Heart left ventricle (tissue), 16 donors: ENCODE measurements around the gene KLK2. TPM values are rescaled to one million over a fixed set of nuclear protein-coding genes. Genes with fewer than 3 reads are reported as not detected.

Experiments
- ATAC-seq, 4 donors: fragments of 200-7000 bp; cut with Tn5 transposase; one replicate each; pipeline ENCODE4 v1.9.1; 2020 to 2022; ENCODE audit warnings: moderate library complexity in 4 of 4, mild to moderate bottlenecking in 3 of 4, moderate number of reproducible peaks in 1 of 4
- DNase-seq, 5 donors: peaks; one replicate each; pipeline ENCODE4 v3.0.0-alpha.2; 2020
- H3K27ac ChIP-seq, 12 donors: fragments of 200-600 bp; sonication (generic) in 4 of 12; one replicate each; pipeline versions ENCODE4 v1.5.0 to v1.8.0; 2016 to 2022; ENCODE audit warnings: mild to moderate bottlenecking in 2 of 12
- H3K27me3 ChIP-seq, 9 donors: fragments of 200-600 bp; sonication (generic) in 2 of 9; one replicate each; pipeline versions ENCODE4 v1.5.1 to v1.8.0; 2016 to 2022; ENCODE audit warnings: mild to moderate bottlenecking in 3 of 9
- H3K36me3 ChIP-seq, 9 donors: fragments of 200-600 bp; sonication (generic) in 2 of 9; one replicate each; pipeline versions ENCODE4 v1.5.0 to v1.8.0; 2018 to 2022; ENCODE audit warnings: mild to moderate bottlenecking in 2 of 9
- H3K4me1 ChIP-seq, 12 donors: fragments of 200-600 bp; sonication (generic) in 4 of 12; one replicate each; pipeline versions ENCODE4 v1.5.0 to v1.8.0; 2016 to 2022; ENCODE audit warnings: mild to moderate bottlenecking in 3 of 12
- H3K4me3 ChIP-seq, 12 donors: fragments of 200-600 bp; sonication (generic) in 4 of 12; one replicate each; pipeline versions ENCODE4 v1.5.0 to v1.8.0; 2017 to 2022; ENCODE audit warnings: mild to moderate bottlenecking in 9 of 12, moderate library complexity in 4 of 12
- H3K9me3 ChIP-seq, 12 donors: fragments of 200-600 bp; sonication (generic) in 4 of 12; one replicate each; pipeline versions ENCODE4 v1.5.0 to v1.8.0; 2016 to 2022; ENCODE audit warnings: mild to moderate bottlenecking in 1 of 12
- CTCF ChIP-seq, 12 donors: fragments of 200-600 bp; sonication (generic) in 4 of 12; IDR thresholded peaks; one replicate each; pipeline versions ENCODE4 v1.5.0 to v1.8.0; 2018 to 2022; ENCODE audit warnings: antibody characterized with exemption in 12 of 12, mild to moderate bottlenecking in 5 of 12
- POLR2A ChIP-seq, 2 donors: fragments of 450-650 bp; IDR thresholded peaks; one replicate each; pipeline ENCODE4 v1.6.1; 2017; ENCODE audit warnings: antibody characterized with exemption in 2 of 2, mild to moderate bottlenecking in 2 of 2, moderate library complexity in 2 of 2
- WGBS, 4 donors: extraction: QIAGEN DNeasy Blood & Tissue Kit in 2 of 4; methylation state at CpG; one replicate each; pipeline versions ENCODE4 v1.1.5 to v1.1.7; 2013 to 2018; 5-methylcytosine and 5-hydroxymethylcytosine counted together
- intact Hi-C, 10 donors: fragments of 100-400 bp; cut with DNase I; formaldehyde crosslinking; loops; one replicate each; pipeline versions ENCODE4 v1.11.1 to v1.14.2; 2022
- polyA plus RNA-seq, 2 donors: library from polyadenylated mRNA; stranded (reverse); fragments of 200-250 nt; gene quantifications; one replicate each; pipeline ENCODE4 v1.2.3, GENCODE V29; 2013
- total RNA-seq, 9 donors: library from RNA; depleted of rRNA in 2 of 9; stranded (reverse); fragments of >200 nt in 2 of 9; fragmentation: NEBNext Ultra II Directional in 3 of 9; extraction: Animal tissue kit (Norgen Biotek cat#: 25700) in 3 of 9; gene quantifications; one replicate each; pipeline versions ENCODE4 v1.1.0 to v1.2.4, GENCODE V29; 2016 to 2023
- donor health status: ischemic (EF 13 %, LVEDD 7.1; RV severe dilation, severe dysfunction).
- donor health status: healthy with polysubstance abuse.
- donor health status: DM: no; HTN: yes; CAD: no.
- donor health status: DM: no; HTN: no; CAD: no.
- donor health status: ischemic (EF 25% LVEDD 6.9; RV normal size, moderate dysfunction).
- donor health status: ischemic (EF 25% LVEDD 5.7; RV mildly dilated, moderate dysfunction).
- donor health status: healthy.
- donor health status: DM: yes; HTN: yes; CAD: no.
- donor health status: ischemic (EF 35%, LVEDD 5.7; RV mildly dilated, moderate dysfunction).
- donor health status: nonischemic (EF 11% LVEDD 7.7; RV severe dilation, severe dysfunction).
- donor health status: DM: yes; HTN: yes; CAD: no.
- donor health status: PGD.
- donor health status: ischemic (EF 29% LVEDD 5.4; RV normal size, mild dysfunction).
- donor health status: nonischemic (EF 23%, LVEDD 6.1; RV moderate dilation, normal function).

The KLK2 gene
- total and polyA plus RNA-seq, 11 donors = not detected

- peaks cover 0 to 12% (median 9%) of the 10 kb centered on the region in 12 donors for H3K4me1 ChIP-seq
- peaks cover 0 to 36% (median 12%) of the 10 kb centered on the region in 9 donors for H3K27me3 ChIP-seq
- no peak overlapping the region for H3K4me3 ChIP-seq
- H3K9me3 ChIP-seq = no peaks in the 10 kb centered on the region
- WGBS, 4 donors = 88 to 95% (median 92%) methylated on average over 6 of the region's 6 CpGs
- TF ChIP-seq CTCF (IDR thresholded peaks at IDR 0.05) (no peak), POLR2A (IDR thresholded peaks at IDR 0.05) (no peak)
- intact Hi-C loops = no loop called here
- no peak overlapping the region for H3K27ac ChIP-seq
- DNase-seq = no peak
- no peak for ATAC-seq
- H3K36me3 ChIP-seq = no peaks in the 10 kb centered on the region
Measured at GRCh38 chr19:50833802-50834167, 39.5 kb upstream of the KLK2 start.

GRCh38 chr19:50835103-50835784 is 38.0 kb upstream of the KLK2 start:
- DNase-seq = no peak
- H3K27ac ChIP-seq = no peak overlapping the region
- 33 to 34% (median 33%) methylated on average over 13 of the region's 13 CpGs for WGBS, 4 donors

GRCh38 chr19:50835785-50836542 is 37.3 kb upstream of the KLK2 start:
- TF ChIP-seq CTCF (IDR thresholded peaks at IDR 0.05) (no peak), POLR2A (IDR thresholded peaks at IDR 0.05) (peak in 1 of 2 donors; percentile 25)
- 3 to 5% (median 3%) methylated on average over 34 to 67 of the region's 67 CpGs for WGBS, 4 donors
- no peak overlapping the region for H3K27ac ChIP-seq

More at GRCh38 chr19:50835103-50835784, 38.0 kb upstream of the KLK2 start:
- TF ChIP-seq POLR2A (IDR thresholded peaks at IDR 0.05) (no peak), CTCF (IDR thresholded peaks at IDR 0.05) (no peak)
- H3K4me1 ChIP-seq = peaks cover 0 to 12% (median 9%) of the 10 kb centered on the region in 12 donors
- intact Hi-C loops = no loop called here
- H3K9me3 ChIP-seq = no peaks in the 10 kb centered on the region
- peak overlapping the region; percentile 28 to 65 (median 56) for H3K4me3 ChIP-seq
- H3K27me3 ChIP-seq = peaks cover 0 to 36% (median 12%) of the 10 kb centered on the region in 9 donors
- H3K36me3 ChIP-seq = no peaks in the 10 kb centered on the region
- ATAC-seq = peak in 2 of 4 donors; percentile 21 to 36

GRCh38 chr19:50836543-50837195 is 36.6 kb upstream of the KLK2 start:
- 45 to 55% (median 50%) methylated on average over 15 to 19 of the region's 19 CpGs for WGBS, 4 donors
- ATAC-seq (peak in 1 of 4 donors; percentile 4), DNase-seq (no peak)
- Histone ChIP-seq H3K4me3 (no peak overlapping the region), H3K27ac (no peak overlapping the region), H3K9me3 (peaks cover 0 to under 1% (median 0%) of the 10 kb centered on the region in 12 donors), H3K27me3 (peaks cover 0 to 36% (median 12%) of the 10 kb centered on the region in 9 donors), H3K4me1 (peaks cover 0 to 12% (median 9%) of the 10 kb centered on the region in 12 donors), H3K36me3 (no peaks in the 10 kb centered on the region)
- TF ChIP-seq POLR2A (IDR thresholded peaks at IDR 0.05) (no peak), CTCF (IDR thresholded peaks at IDR 0.05) (no peak)
- intact Hi-C loops = no loop called here

More at GRCh38 chr19:50835785-50836542, 37.3 kb upstream of the KLK2 start:
- Histone ChIP-seq H3K27me3 (peaks cover 0 to 36% (median 12%) of the 10 kb centered on the region in 9 donors), H3K4me3 (peak overlapping the region; percentile 28 to 65 (median 56)), H3K4me1 (peaks cover 0 to 12% (median 9%) of the 10 kb centered on the region in 12 donors), H3K36me3 (no peaks in the 10 kb centered on the region), H3K9me3 (no peaks in the 10 kb centered on the region)
- DNase-seq = peak; percentile 48 to 84 (median 64)
- peak; percentile 75 to 95 (median 89) for ATAC-seq
- intact Hi-C loops = no loop called here
